T-helper 2 cell treated with Interferon-gamma antibody and Interleukin-4, amounts not matched to agents 100 ng/mL and 5 ng/mL, for 36 hours (primary cell): ENCODE measurements around the gene ITPR2. TPM values are rescaled to one million over a fixed set of nuclear protein-coding genes. Genes with fewer than 3 reads are reported as not detected.
"Not testable (repeated sequence)": the region's sequence is repeated elsewhere in the genome, so short reads cannot be mapped to it uniquely, and the experiment has no call there.

ENCODE experiments used
- intact Hi-C: fragments of 100-400 bp; cut with micrococcal nuclease; formaldehyde crosslinking; loops from one replicate; pipeline ENCODE4 v1.15.1; 2023
- total RNA-seq: library from RNA; stranded (reverse); gene quantifications from 2 replicates; pipeline ENCODE4 v1.2.3, GENCODE V29; 2022

The ITPR2 gene
- total RNA-seq, 1 donor from 2014 or later, result 40.2 TPM

DNA sequence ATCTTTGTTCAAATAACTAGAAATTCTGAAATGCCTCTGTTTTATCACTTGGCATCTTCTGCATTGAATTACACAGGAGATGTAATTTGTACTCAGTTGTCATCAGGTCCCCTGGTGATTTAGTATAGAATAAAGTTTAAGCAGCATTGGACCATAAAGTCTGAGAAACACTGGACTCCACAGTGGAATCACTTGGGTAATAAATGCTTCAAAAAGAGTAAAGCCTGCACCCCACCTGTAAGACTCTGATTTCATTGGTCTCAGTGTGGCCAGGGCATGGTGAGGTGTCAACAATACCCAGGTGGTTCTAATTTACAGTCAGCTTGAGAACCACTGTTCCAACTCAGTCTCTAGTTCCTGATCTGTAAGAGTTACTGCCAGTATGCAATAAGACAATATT lies 148.9 kb downstream of the ITPR2 start:
- intact Hi-C loops, result no loop called here

DNA sequence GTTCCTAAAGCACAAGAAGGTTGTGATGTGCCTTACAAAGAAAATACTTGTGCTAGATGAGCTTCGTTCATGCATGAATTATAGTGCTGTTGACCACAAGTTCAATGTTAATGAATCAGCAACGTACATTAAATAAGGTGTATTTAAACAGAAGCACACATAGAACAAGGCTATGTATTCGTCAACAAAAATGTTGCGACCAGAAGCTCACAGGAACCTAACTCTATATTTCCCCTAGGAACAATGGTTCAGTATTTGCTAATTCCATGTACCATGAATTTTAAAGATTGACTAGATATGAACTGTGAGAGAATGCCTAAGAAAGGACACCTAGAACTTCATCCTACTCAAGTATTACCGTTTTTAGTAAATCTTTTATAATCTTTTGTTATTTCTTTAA lies 149.6 kb downstream of the ITPR2 start:
- intact Hi-C loops, result no loop called here

DNA sequence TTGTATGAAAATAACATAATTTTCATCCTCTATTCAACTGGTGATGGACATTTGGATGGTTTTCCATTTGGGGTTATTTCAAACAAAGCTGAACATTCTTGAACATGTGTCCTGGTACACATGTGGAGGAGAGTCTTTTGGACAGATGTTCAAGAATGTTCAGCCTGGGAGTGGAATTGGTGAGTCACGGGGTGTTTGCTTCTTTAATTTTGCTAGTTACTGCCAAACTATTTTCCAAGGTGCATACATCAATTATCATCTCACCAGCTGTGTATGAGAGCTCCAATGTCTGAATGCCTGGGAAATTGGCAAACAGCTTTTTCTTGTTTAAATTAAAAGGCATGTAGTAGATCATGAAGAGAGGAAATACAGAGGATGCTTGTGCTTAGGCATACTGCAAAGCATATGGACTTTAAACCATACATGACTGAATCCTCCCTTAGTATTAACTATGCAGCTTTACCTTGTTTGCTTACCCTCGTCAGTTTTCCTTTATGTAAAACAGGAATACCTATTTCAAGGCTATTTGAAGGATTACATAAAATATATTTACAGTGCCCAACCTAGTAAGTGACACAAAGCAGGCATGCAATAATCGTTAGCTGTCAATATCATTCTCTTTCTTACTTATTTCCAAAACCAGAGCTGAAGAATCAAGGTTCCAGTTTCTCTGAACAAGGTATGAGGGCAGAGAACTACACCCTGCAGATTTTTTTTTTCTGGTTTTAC lies 152.1 kb downstream of the ITPR2 start:
- intact Hi-C loops, result no loop called here

DNA sequence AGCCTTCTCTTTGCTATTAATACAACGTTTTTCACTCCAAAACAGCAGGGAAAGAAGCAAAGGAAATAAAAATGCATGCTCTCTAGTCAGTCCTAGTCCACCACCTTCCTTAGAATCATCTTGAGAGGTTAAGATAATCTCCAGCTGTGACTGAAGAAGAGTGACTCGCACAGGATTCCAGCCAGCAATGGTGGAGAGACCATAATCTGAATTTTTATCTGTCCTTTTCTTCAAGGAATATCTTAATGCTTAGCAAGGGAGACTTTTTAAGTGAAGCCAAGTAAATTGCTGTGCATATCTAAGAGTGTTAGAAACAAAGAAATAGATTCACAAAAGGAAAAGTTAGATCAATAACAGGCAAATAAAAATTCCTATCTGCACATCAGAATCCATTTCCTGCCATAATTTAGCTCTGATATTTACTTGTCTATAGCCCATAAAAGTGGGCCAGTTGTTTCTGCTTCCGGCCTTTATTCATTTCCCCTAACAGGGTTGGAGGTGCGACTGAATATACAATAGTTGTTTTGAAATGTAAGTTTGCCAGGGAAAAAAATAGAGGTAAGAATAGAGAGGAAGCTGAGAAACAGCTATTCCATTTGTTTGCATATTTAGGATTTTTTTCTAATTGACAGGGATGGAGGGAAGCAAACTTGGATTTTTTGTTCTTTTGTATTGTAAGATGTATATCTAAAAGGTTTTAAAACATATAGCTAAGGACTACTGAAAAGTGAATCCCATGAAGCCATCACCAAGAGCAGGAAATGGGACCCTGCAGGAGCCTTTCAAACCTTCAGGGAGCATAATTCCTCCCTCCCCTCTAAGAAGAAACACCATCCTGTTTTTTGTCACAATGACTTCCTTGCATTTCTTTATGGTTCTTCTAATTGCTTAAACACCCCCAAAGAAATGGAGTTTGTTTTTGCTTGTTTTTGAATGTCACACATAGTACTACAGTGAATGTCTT lies 154.0 kb downstream of the ITPR2 start:
- intact Hi-C loops, result no loop called here

DNA sequence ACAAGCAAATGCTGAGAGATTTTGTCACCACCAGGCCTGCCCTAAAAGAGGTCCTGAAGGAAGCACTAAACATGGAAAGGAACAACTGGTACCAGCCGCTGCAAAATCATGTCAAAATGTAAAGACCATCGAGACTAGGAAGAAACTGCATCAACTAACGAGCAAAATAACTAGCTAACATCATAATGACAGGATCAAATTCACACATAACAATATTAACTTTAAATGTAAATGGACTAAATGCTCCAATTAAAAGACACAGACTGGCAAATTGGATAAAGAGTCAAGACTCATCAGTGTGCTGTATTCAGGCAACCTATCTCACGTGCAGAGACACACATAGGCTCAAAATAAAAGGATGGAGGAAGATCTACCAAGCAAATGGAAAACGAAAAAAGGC lies 161.5 kb downstream of the ITPR2 start:
- intact Hi-C loops, result not testable (repeated sequence)

DNA sequence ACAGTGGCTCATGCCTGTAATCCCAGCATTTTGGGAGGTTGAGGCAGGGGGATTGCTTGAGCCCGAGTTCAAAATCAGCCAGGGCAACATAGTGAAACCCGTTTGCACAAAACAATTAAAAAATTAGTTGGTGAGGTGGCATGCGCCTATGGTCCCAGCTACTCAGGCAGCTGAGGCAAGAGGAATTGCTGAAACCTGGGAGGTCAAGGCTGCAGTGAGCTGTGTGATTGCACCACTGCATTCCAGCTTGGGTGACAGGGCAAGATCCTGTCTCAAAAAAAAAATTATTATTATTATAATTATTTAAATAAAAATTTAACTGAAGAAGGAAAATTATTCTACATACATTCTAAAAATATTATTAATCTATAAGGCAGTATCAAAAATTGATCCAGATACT lies 164.1 kb downstream of the ITPR2 start:
- intact Hi-C loops, result no loop called here

DNA sequence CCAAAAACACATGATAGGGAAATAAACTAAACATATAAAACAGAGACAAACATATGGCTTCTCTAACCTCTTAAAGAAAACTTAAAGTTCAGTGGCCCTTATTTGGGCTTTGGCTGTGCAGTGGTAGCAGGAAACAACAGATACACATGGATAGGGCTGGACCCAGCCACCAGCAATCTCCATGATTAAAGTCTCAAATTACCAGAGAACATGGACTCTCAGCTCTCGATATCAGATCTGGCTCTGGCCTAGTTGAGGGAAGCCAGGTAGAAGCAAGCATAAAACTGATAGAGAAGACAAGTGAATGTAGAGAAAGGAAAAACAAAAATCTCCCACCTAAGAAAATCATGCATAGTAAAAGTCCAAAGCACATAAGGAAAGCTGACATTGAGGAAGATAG lies 164.8 kb downstream of the ITPR2 start:
- intact Hi-C loops, result no loop called here

DNA sequence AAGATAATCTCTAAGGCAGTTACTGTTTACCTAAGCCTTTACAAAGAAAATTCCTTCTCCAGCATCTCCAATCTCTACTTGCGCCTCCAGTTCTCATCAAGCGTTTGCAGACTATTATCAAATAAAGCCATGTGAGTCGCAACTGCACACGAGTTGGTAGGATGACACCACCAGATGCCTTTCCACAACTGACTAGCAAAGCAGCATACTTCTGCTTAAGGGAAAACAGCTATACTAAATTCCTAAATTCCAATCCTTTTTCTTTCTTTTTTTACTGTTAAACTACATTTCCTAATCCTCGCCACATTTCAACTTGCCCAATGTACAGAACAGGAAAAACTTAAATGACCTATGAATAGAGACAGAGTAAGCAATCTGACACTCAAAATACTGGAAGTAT lies 166.7 kb downstream of the ITPR2 start:
- intact Hi-C loops, result no loop called here

DNA sequence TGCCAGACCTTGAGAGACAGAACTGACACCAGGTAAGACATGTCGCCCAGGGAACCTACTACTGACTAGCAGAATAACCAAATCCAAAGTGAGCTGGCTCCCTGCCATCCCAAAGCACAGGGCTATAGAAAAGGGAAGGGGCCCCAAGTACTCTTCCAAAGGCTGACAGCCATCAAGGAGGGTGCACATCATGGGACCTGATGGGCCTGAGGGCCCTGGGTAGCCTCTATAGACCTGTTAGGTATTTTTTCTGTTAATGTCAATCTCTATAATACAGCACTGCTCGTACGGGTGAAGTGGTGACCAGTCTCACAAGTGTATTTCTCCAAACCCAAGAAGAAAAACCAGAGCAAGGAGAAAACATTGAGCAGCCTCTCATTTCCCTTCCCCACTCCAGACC lies 171.6 kb downstream of the ITPR2 start:
- intact Hi-C loops, result no loop called here

DNA sequence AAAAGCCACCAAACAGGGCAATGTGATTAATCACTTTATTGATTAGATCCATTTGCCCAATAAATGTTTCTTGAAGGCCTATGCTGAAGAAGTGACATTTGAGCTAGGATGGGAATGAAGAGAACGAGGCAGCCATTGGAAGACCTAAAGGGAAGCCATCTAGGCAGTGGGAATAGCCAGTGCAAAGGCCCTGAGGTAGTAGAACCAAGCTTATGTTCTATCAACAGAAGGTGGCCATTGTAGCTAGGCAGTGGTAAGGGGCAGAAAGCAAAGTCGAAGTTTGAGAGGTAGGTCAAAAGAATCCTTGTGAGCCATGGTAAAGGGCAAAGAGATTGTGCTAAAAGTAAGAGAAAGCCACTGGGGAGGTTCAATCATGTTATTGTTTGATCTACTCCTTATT lies 173.1 kb downstream of the ITPR2 start:
- intact Hi-C loops, result no loop called here

DNA sequence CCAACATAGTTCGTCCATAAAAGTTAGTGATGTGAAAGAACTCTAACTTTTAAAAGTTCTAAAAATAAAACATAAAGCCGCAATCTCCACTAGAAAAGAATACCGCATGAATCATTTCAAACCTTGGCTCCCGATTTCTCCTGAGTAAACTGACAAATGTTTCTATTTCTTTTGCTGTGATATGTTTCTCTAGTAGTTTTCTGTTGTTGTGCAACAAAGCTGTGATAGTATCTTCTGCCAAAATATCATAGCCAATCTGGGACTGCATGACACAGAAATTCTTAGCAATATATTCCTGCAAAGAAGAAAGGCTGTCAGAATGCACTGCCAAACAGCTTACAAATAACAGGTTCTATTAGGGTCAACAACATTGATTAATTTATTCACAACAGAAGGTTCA lies 174.0 kb downstream of the ITPR2 start:
- intact Hi-C loops, result no loop called here

DNA sequence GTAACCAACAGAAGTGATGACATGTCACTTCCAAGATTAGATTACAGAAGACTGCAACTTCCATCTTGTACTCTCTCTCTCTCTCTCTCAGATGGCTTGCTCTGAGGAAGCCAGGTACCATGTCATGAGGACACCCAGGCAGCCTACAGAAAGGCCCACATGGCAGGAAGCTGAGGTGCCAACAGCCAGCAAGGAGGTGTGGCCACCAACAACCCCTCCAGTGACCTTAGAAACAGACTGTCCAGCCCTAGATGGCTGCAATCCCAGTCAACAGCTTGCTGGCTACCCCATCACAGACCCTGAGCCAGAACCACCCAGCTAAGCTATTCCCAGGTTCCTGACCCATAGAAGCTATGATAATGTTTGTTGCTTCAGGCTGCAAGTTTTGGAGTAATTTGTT lies 178.4 kb downstream of the ITPR2 start:
- intact Hi-C loops, result loop anchor here (5.0 kb wide), 1 partner anchor 537 kb away; no protein-coding TSS in a partner anchor

DNA sequence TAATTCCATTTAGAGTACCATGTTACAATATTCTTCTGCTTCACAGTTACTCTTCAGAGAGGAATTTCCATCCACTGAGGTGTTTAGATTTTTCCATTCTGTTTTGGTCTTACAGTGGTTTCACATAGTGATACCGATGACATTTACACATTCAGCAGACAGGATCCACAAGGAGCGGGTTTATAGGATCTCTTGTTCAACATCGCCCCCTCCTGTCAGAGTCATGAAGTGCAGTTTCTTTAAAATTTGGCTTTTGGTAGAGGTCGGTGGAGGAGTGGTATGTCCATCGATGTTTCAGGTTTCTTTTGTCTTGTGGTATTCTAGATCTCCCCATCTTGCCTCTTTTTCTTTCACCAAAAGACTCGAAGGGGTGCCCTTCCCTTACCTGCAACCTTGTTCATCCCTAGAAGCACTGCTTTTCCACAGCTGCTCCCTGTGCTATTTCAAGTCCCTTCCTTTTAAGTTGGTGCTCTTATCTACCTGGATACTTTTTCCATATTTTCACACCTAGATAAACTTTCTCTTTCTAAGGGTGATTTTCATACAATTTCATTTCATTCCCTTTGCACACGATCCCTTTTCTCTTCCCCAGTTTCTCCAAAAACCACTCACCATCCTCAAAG lies 181.3 kb downstream of the ITPR2 start:
- intact Hi-C loops, result loop anchor here (2.0 to 5.0 kb wide), 2 partner anchors 534 to 555 kb away; no protein-coding TSS in a partner anchor

DNA sequence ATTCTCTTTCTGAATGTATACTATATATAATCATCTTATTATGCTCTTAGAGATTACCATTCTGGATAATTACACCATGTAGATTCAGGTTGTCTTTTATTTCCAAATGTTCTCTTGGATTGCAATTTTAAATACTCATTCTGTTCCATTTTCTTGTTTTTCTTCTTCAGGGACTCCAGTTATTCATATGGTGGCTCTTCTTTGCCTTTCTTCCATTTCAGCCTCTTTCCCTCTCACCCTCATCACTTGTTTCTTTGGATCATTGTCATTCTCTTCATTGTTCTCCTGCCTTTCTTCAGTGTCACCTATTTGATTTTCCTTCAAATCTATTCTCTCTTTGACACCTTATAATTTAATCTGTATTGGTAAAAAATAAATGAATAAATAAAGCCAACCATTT lies 182.0 kb downstream of the ITPR2 start:
- intact Hi-C loops, result loop anchor here (2.0 to 5.0 kb wide), 2 partner anchors 534 to 554 kb away; no protein-coding TSS in a partner anchor

DNA sequence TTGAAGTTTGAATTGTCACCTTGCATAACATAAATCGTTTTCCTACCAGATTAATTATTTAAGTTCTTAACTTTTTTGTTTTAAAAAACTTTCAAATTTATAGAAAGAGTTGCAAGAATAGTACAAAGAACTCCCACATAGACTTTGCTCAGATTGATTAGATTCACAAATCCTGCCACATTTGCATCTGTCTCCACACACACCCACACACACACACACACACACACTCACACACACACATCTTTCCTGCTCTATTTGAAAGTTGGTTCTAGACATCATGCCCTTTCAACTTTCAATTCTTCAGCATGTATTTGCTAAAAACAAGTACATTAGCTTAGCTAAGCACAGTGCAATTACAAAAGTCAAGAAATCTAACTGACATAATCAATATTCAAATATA lies 184.0 kb downstream of the ITPR2 start:
- intact Hi-C loops, result no loop called here

DNA sequence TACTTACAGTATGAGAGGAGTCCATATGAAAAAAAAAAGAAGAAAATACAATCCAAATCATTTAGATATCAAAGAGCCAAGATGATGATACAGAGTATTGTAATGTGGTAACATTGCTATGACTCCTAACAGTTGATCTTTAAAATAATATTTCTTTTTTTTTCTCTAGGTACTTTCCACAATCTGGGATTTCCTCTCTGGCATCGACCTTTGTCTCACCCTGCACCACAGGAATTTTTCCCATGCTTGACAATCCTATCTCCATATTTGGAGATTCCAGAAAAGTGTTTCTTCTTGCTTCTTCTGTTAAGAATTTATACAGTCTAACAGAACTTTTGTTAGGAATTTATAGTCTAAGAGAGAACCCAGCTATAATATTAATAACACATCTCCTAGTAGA lies 184.4 kb downstream of the ITPR2 start:
- intact Hi-C loops, result no loop called here

DNA sequence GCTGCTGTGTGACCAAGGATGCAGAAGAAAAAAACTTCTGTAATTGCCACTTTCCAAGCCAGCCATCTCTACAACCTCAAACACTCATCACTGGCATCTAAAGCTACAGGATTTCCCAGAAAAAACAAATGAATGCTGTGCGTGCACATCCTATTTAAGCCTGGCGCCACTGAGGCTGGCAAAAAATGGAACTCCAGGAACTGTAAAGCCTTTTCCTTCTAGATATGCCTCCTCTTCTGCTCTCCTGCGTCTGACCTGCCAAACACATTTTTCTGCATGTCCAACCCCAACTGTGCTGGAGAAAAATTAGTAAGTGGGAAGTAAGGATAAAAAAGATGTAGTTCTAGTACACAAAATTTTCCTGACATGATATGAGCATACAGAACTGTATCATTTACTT lies 184.9 kb downstream of the ITPR2 start:
- intact Hi-C loops, result no loop called here

DNA sequence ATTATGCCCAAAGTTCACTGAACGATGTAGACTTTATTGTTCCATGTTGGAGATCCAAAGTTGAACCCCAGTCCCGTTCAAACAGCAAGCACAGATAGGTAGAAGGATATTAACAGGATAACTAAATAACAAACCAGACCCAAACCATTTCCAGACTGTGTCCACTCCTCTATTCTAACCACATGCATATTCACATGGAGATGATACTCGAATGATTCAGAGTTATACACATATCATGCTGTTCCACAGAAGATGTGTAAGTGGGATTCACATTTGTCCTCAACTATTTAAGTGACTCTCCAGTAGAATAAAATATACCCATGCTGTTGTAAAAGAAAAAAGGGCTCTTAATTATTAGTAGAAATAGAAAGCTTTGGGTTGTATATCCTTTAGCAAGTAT lies 185.9 kb downstream of the ITPR2 start:
- intact Hi-C loops, result no loop called here

DNA sequence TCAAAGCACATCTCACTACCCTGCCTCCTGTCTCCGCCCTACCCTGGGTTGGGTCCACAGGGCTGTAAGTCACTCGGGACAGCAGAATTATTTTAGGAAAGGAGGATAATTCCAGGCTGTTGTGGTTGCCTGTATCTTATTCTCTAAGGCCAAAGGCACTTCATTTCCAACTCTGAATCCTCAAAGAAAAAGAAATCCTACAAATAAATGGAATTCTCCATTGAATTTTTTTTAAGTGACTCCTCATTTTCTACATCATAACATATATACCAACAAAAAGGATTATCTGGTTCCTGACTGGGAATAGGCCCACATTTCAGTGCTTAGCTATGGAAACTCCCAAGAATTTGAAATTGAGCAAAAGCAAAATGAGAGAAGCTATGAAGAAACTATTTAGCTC lies 186.4 kb downstream of the ITPR2 start:
- intact Hi-C loops, result no loop called here

DNA sequence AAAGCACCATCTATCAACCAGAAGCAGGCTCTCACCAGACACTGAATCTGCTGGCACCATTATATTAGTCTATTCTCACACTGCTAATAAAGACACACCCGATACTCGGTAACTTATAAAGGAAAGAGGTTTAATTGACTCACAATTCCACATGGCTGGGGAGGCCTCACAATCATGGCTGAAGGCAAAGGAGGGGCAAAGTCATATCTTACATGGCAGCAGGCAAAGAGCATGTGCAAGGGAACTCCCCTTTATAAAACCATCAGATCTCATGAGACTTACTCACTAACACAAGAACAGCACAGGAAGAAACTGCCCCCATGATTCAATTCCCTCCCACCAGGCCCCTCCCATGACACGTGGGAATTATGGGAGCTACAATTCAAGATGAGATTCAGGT lies 188.6 kb downstream of the ITPR2 start:
- intact Hi-C loops, result not testable (repeated sequence)

DNA sequence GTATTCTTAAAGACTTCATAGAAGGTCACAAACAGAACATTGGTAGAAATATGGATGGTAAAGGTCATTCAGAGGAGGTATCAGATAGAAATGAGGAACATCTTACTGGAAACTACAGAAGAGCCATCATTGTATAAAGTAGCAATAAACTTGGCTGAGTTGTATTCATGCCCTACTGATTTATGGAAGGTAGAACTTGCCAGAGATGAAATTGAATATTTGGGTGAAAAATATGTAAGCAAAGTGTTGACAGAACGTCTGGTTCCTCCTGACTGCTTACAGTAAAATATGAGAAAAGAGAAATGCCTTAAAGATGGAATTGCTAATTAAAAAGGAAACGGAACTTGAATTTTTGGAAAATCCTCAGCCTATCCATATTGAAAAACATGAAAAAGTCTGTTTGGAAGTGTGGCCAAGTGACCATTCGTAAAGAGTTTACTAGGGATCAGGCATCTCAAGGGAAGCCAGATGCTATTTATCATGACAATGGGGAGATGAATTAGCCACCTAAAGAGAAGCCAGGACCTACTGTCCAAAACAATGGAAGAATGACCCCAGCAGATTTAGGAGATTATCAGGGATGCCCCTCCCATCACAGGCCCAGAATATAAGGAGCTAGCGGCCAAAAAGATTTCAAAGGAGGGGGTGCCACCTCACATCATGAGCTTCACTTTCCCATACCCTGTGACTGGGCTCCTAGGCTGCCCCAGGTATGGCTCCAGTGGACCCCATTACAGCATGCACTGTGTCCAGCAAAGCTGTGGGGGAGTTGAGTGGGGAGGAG lies 189.3 kb downstream of the ITPR2 start:
- intact Hi-C loops, result no loop called here
